Neural cell (in vitro differentiated cells): ENCODE data around the gene ZFX. TPM values are rescaled to one million over a fixed set of nuclear protein-coding genes. Genes with fewer than 3 reads are reported as not detected.

Experiments used
- H2AFZ ChIP-seq: fragments of 200-600, 300-800 bp; sonication (generic), shearing (Covaris generic); 2 replicates; pipeline ENCODE4 v1.6.0; 2014; ENCODE audit warnings: low read depth, mild to moderate bottlenecking, antibody characterized with exemption, low read length, moderate library complexity
- H3F3A ChIP-seq: fragments of 200-600 bp; shearing (Covaris generic); 2 replicates; pipeline ENCODE4 v1.6.1; 2016; ENCODE audit warnings: mild to moderate bottlenecking, moderate library complexity, mixed read lengths, antibody characterized with exemption, low read length; ENCODE audit not compliant: insufficient read depth, poor library complexity, severe bottlenecking
- H3K27ac ChIP-seq: fragments of 200-600, 300-800 bp; sonication (generic), shearing (Covaris generic); 2 replicates; pipeline ENCODE4 v1.5.1; 2014; ENCODE audit warnings: mild to moderate bottlenecking, low read length, moderate library complexity
- H3K27me3 ChIP-seq: fragments of 300-800, 200-600 bp; sonication (generic), shearing (Covaris generic); 2 replicates; pipeline ENCODE4 v1.6.0; 2014; ENCODE audit warnings: mild to moderate bottlenecking, low read depth, low read length, moderate library complexity; ENCODE audit not compliant: insufficient read depth
- H3K36me3 ChIP-seq: fragments of 300-800, 200-600 bp; sonication (generic), shearing (Covaris generic); 2 replicates; pipeline ENCODE4 v1.5.1; 2014; ENCODE audit warnings: mild to moderate bottlenecking, antibody characterized with exemption, low read length, moderate library complexity; ENCODE audit not compliant: insufficient read depth
- H3K4me2 ChIP-seq: fragments of 300-800, 200-600 bp; sonication (generic), shearing (Covaris generic); 2 replicates; pipeline ENCODE4 v1.6.0; 2014; ENCODE audit warnings: mild to moderate bottlenecking, low read length
- H3K4me3 ChIP-seq: fragments of 300-800, 200-600 bp; sonication (generic), shearing (Covaris generic); 2 replicates; pipeline ENCODE4 v1.5.1; 2014; ENCODE audit warnings: mild to moderate bottlenecking, low read length, moderate library complexity
- H3K79me2 ChIP-seq: fragments of 200-600 bp; shearing (Covaris generic); replicated peaks from 2 replicates; pipeline ENCODE4 v1.6.0; 2014; ENCODE audit warnings: mild to moderate bottlenecking, low read length, moderate library complexity; ENCODE audit not compliant: insufficient read depth
- H3K9ac ChIP-seq: fragments of 300-800, 200-600 bp; sonication (generic), shearing (Covaris generic); 2 replicates; pipeline ENCODE4 v1.6.1; 2016; ENCODE audit warnings: mild to moderate bottlenecking, low read length, mixed read lengths
- H3K9me2 ChIP-seq: fragments of 200-600 bp; shearing (Covaris generic); 2 replicates; pipeline ENCODE4 v1.6.1; 2016; ENCODE audit warnings: mild to moderate bottlenecking, low read length, mixed read lengths; ENCODE audit not compliant: insufficient read depth
- H3K9me3 ChIP-seq: fragments of 200-600, 300-800 bp; sonication (generic), shearing (Covaris generic); 2 replicates; pipeline ENCODE4 v1.6.1; 2016; ENCODE audit warnings: mild to moderate bottlenecking, mixed run types, low read length, moderate library complexity, mixed read lengths
- H4K20me1 ChIP-seq: fragments of 200-600 bp; shearing (Covaris generic); 2 replicates; pipeline ENCODE4 v1.6.1; 2016; ENCODE audit warnings: mild to moderate bottlenecking, mixed run types; ENCODE audit not compliant: insufficient read depth
- EP300 ChIP-seq: fragments of 450-650 bp; conservative IDR thresholded peaks from 2 replicates; pipeline ENCODE4 v1.6.1; 2014; ENCODE audit warnings: antibody characterized with exemption, mild to moderate bottlenecking, moderate library complexity; ENCODE audit not compliant: poor library complexity, severe bottlenecking
- EZH2 ChIP-seq: fragments of 200-600, 300-800 bp; shearing (Covaris generic), sonication (generic); IDR thresholded peaks from 2 replicates; pipeline ENCODE4 v1.6.1; 2014; ENCODE audit warnings: antibody characterized with exemption, low read length, borderline replicate concordance, mild to moderate bottlenecking; ENCODE audit not compliant: insufficient read depth, poor library complexity, severe bottlenecking
- MXI1 ChIP-seq: fragments of 450-650 bp; conservative IDR thresholded peaks from 2 replicates; pipeline ENCODE4 v1.6.1; 2014; ENCODE audit warnings: antibody characterized with exemption, mild to moderate bottlenecking; ENCODE audit not compliant: poor library complexity, severe bottlenecking
- POLR2AphosphoS5 ChIP-seq: IDR thresholded peaks from 2 replicates; pipeline ENCODE4 v1.6.1; 2012
- RAD21 ChIP-seq: fragments of 450-650 bp; conservative IDR thresholded peaks from 2 replicates; pipeline ENCODE4 v1.6.1; 2014; ENCODE audit warnings: antibody characterized with exemption, mild to moderate bottlenecking, moderate library complexity
- SMC3 ChIP-seq: fragments of 450-650 bp; conservative IDR thresholded peaks from 2 replicates; pipeline ENCODE4 v1.6.1; 2014; ENCODE audit warnings: antibody characterized with exemption, mild to moderate bottlenecking, moderate library complexity; ENCODE audit not compliant: poor library complexity
- TAF1 ChIP-seq: IDR thresholded peaks from 2 replicates; pipeline ENCODE4 v1.6.1; 2012; ENCODE audit warnings: low read depth
- polyA plus RNA-seq: library from polyadenylated mRNA; depleted of rRNA; stranded (reverse); fragments of >200 nt; gene quantifications from 2 replicates; pipeline ENCODE4 v1.2.3, GENCODE V29; 2014
- TF ChIP-seq, protein P1 (sequence below): IDR thresholded peaks from 2 replicates; pipeline ENCODE4 v1.6.1; 2012; ENCODE audit warnings: borderline replicate concordance
- TF ChIP-seq, protein P2 (sequence below): fragments of 450-650 bp; IDR thresholded peaks from 2 replicates; pipeline ENCODE4 v1.5.1; 2014; ENCODE audit warnings: antibody characterized with exemption, mild to moderate bottlenecking, moderate library complexity; ENCODE audit not compliant: poor library complexity, severe bottlenecking

Gene ZFX
- polyA plus RNA-seq, 1 donor from 2014 or later: 12.5 TPM

DNA sequence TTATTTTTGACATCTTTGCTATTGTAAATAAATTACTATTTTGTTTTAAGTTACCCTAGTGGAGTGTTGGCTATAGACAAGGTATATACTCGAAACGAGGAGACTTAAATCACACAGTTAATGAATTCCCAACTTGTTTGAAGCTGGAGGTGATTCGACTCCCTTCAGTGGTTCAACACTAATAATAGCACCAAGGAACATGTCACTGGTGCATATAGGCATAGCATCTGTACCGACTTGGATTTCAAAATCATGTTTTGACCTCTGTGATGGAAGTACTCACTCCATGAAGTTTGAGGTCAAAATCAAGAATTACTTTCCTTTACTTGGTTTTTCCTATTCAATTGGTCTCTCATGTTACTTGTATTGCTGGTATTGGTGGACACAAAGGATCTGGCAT lies 66.5 kb downstream of the ZFX start:
- no peaks in the 10 kb centered on the region for H3K9me2 ChIP-seq
- no peaks in the 10 kb centered on the region for H3K9me3 ChIP-seq
- H3K4me3 ChIP-seq: no peak overlapping the region
- H3K4me2 ChIP-seq: no peak overlapping the region
- no peak overlapping the region for H2AFZ ChIP-seq
- no peaks in the 10 kb centered on the region for H4K20me1 ChIP-seq
- no peak overlapping the region for H3K27ac ChIP-seq
- no peaks in the 10 kb centered on the region for H3K79me2 ChIP-seq
- no peak for TF ChIP-seq RAD21
- TF ChIP-seq, protein P1, sequence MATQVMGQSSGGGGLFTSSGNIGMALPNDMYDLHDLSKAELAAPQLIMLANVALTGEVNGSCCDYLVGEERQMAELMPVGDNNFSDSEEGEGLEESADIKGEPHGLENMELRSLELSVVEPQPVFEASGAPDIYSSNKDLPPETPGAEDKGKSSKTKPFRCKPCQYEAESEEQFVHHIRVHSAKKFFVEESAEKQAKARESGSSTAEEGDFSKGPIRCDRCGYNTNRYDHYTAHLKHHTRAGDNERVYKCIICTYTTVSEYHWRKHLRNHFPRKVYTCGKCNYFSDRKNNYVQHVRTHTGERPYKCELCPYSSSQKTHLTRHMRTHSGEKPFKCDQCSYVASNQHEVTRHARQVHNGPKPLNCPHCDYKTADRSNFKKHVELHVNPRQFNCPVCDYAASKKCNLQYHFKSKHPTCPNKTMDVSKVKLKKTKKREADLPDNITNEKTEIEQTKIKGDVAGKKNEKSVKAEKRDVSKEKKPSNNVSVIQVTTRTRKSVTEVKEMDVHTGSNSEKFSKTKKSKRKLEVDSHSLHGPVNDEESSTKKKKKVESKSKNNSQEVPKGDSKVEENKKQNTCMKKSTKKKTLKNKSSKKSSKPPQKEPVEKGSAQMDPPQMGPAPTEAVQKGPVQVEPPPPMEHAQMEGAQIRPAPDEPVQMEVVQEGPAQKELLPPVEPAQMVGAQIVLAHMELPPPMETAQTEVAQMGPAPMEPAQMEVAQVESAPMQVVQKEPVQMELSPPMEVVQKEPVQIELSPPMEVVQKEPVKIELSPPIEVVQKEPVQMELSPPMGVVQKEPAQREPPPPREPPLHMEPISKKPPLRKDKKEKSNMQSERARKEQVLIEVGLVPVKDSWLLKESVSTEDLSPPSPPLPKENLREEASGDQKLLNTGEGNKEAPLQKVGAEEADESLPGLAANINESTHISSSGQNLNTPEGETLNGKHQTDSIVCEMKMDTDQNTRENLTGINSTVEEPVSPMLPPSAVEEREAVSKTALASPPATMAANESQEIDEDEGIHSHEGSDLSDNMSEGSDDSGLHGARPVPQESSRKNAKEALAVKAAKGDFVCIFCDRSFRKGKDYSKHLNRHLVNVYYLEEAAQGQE: no peak
- no peak for TF ChIP-seq SMC3
- no peak for TF ChIP-seq MXI1
- TF ChIP-seq, protein P2, sequence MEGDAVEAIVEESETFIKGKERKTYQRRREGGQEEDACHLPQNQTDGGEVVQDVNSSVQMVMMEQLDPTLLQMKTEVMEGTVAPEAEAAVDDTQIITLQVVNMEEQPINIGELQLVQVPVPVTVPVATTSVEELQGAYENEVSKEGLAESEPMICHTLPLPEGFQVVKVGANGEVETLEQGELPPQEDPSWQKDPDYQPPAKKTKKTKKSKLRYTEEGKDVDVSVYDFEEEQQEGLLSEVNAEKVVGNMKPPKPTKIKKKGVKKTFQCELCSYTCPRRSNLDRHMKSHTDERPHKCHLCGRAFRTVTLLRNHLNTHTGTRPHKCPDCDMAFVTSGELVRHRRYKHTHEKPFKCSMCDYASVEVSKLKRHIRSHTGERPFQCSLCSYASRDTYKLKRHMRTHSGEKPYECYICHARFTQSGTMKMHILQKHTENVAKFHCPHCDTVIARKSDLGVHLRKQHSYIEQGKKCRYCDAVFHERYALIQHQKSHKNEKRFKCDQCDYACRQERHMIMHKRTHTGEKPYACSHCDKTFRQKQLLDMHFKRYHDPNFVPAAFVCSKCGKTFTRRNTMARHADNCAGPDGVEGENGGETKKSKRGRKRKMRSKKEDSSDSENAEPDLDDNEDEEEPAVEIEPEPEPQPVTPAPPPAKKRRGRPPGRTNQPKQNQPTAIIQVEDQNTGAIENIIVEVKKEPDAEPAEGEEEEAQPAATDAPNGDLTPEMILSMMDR: no peak
- no peak for TF ChIP-seq POLR2AphosphoS5
- no peak for TF ChIP-seq EP300
- TF ChIP-seq EZH2: no peak
- TF ChIP-seq TAF1: no peak
- no peaks in the 10 kb centered on the region for H3K36me3 ChIP-seq
- no peaks in the 10 kb centered on the region for H3K27me3 ChIP-seq
- H3F3A ChIP-seq: no peaks in the 10 kb centered on the region
- H3K9ac ChIP-seq: no peak overlapping the region

DNA sequence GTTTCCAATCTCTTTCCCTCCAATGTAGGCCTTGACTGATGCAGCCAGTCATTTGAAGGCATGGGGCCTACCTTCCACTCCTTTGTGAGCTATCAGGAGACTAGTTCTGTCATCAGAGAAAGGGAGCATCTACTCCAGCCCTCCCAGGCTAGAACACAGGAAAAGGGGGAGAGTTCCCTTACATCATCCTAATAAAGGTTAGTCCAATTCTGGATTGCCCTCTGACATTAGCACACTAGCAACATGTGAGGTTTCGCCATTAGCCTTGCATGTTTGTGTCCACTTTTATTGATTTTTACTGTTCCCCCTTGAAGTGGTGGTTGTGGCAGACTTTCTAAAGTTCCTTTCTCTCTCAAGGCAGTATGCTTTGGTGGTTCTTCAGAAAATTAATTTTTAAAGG lies 67.3 kb downstream of the ZFX start:
- Histone ChIP-seq H3F3A (no peaks in the 10 kb centered on the region), H3K27me3 (no peaks in the 10 kb centered on the region), H3K9me2 (no peaks in the 10 kb centered on the region), H2AFZ (no peak overlapping the region), H3K9ac (no peak overlapping the region), H3K79me2 (no peaks in the 10 kb centered on the region), H3K9me3 (no peaks in the 10 kb centered on the region), H3K36me3 (no peaks in the 10 kb centered on the region), H3K27ac (no peak overlapping the region), H3K4me3 (no peak overlapping the region), H4K20me1 (no peaks in the 10 kb centered on the region), H3K4me2 (no peak overlapping the region)
- TF ChIP-seq, protein P1: no peak
